Myocyte (in vitro differentiated cells): ENCODE measurements around the gene GALNT17. TPM values are rescaled to one million over a fixed set of nuclear protein-coding genes. Genes with fewer than 3 reads are reported as not detected.
"Not testable (repeated sequence)": the region's sequence is repeated elsewhere in the genome, so short reads cannot be mapped to it uniquely, and the experiment has no call there.

Experiments used
- DNase-seq: peaks from one replicate; pipeline ENCODE4 v3.0.0-alpha.2; 2012; ENCODE audit warnings: low read depth
- total RNA-seq: library from RNA; depleted of rRNA; stranded (reverse); fragments of >200 nt; gene quantifications from 2 replicates; pipeline ENCODE4 v1.2.3, GENCODE V29; 2014

GALNT17 gene
- total RNA-seq, 1 donor from 2014 or later, result 3.5 TPM

DNA sequence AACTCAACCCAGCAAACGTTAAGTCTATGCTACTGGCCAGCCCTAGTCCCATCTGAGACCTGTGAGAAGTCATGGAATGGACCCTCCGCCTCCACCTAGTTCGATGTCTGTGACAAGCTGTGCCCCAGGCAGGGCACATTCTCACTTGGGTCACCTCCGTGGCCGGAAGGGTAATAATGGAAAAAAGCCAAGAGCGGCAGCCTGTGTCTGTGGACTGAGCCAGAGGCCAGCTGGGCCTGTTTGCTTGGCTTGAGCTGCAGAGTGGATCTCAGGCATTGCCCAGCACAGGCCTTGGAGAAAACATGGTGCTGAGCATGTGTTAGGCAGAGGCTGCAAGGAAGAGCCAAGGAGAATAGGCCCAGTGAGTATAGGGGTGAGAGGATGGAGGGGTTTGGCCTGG, 97.8 kb downstream of the GALNT17 start:
- DNase-seq, result no peak

DNA sequence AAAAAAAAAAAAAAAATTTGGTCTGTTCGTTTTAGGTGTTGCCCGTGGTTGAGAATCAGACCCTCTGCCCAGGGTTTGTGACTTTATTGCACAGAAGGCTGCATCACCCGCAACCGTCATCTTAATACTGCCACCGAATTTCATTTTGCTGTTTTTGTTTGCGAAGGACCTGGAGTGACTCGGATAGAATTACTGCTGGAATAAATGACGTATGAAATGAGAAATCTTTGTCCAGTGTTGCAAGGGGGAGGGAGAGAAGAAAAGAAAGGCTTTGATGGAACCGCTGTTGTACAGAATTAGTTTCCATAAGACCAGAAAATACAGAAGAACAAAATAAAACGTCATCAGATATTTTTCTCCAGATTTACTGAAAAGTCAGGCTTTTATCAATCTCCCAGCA, 103.3 kb downstream of the GALNT17 start:
- no peak for DNase-seq

DNA sequence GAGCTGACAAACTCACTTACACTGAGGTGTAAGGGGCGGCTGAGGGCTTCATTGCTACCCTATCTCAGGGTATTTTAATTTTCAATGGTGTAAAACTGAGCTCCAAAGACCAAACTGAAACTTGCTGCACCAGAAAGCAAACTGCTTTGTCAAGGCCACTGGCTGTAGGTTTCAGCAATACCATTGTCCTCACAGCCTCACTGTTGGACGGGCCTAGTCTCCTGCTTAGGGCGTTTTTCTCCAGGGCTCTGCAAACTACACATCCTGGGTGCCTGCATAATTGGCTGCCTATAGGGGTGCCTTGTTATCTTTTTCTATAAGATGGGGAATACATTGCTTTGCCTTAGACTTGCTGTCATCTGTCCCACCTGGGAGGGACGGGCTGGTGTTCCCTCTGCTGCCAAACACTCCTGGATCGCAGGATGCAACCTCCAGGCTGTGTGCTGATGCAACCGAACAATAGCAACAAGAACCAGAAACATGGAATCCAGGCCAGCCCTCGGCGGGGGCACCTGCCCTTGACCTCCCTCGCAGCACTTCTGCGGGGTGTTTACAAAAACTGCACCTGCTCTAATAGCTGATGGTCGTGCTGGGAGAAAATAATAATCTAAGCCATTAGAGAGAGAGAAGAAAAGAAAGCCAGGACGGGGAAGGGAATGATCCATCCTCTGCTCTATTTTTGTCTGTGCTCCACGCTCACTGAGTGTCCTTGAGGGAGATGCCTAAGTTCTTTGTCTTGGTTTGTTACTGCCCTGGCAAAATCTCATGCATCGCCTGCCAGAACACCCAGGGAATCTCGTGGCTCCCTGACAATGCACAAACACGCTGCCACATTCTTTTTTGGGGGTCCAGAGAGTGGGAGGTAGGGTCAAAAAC, 104.5 kb downstream of the GALNT17 start:
- DNase-seq, result no peak

DNA sequence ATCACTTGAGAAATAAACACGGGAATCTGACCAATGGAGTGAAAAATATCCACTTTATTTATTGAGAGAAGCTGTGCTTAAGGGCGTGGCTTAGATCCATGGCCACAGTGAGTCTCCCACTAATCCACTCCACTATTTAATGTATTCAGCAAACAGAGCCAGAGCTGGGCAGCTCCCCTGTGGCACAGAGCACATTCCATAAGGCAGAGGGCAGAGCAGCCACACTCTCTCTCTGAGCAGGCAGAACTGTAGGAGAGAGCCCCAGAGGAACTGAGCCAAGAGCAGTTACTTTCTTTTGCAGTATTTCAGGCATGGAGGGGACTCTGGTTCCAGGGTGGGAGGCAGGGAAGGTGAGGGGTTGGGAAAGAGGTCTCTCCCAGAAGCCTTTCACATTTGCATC, 106.0 kb downstream of the GALNT17 start:
- peak; percentile 12 for DNase-seq

DNA sequence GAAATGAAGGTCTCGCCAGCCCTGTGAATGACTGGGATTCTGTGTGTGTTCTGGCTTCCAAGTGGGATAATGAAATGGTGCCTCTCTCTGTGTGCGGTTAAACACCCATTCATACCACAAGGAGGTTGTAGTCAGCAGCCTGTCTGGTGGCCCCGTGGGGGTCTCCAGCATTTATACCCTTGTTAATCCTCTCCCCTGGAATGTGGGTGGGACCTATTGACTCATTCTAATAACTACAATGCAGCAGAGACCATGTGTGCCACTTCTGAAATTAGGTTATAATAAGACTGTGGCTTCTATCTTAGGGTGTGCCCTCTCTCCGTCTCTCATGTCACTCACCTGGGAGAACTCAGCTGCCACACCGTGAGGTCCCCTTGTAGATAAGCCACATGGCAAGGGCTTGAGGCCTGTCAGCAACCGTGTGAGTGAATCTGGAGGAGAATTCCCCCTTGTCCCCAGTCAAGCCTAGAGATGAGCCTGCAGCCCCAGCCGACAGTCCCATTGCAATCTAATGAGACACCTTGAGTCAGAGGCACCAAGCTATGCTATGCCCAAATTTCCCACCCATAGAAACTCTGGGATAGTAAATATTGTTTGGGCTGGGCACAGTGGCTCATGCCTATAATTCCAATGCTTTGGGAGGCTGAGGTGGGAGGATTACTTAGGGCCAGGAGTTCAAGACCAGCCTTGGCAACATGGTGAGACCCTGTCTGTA, 106.8 kb downstream of the GALNT17 start:
- peak; percentile 5 for DNase-seq

DNA sequence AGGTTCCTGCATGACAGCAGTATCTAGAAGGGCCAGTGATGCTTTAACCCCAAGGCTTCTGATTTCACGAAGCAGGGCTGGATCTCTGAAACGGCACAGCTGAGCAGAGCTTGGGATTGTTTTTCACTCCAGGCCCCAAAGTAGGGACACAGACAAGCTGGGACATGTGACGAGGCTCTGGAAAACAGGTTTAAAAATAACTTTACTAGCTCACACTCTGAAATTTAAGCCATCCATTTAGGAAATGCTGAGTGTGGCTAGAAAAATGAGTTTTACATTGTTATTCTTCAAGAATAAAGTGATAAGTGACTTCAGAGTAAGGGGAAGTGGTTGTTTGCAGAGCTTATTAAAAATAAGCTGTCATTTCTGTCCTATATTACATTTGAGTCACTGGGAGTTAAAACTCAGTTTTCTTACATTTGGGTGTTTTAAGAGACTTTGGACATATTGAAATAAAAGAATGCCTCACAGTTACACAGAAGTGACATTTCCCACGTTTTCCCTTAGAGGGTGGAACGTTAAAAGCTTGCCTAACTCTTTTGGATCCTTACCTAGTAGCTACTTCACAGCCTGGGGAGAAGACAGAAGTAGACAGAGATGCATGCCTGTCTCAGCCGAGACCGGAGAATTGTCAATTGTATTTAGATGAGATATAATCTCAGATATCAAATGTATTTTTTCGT, 107.8 kb downstream of the GALNT17 start:
- peak; percentile 31 for DNase-seq

DNA sequence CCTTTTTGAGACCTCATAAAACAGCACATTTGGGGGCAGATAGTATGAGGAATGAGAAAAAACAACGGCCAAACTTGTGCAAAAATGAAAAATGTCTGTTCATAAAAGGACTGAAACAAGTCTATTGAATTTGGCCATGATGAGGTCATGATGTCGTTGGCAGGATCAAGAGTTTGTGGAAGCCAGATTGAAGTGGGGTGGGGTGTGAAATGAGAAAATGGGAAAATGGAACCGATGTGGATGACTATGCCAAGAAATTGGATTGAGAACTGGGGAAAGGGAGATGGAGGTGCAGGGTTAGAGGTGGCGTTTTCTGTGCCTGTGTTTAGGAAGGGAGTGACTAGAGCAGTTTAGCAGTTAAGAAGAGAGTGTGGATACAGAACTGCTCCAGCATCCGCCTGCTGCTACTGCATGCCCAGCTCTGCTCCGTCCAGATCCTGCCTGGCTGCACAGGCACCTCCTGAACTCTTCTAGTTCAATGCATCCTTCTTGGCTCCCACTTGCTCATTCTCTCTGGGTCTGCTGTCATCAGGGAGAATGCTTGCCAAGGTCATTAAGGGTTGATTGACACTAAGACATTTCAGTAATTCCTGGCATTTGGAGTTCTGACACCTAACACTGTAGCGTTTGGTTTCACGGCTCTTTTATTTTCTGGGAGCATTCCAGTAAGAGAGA, 111.9 kb downstream of the GALNT17 start:
- no peak for DNase-seq

DNA sequence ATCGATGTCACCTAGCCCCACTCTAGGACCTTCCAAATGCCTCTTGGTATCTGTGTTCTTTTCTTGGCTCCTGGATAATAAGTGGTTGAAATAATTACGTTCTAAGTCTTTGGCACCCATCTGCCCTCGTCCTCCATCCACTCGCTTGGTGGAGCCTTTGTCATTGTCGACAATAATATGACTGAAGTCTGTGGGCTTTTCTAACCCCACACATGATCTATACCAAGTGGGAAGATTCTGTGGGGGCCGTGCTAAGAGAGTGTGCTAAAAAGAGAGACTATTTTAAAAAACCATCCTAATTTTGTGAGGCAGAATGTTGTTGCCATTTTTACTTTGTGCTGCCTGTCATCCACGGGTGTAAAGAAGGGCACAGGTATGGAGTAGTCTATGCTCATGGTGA, 113.1 kb downstream of the GALNT17 start:
- DNase-seq, result no peak

DNA sequence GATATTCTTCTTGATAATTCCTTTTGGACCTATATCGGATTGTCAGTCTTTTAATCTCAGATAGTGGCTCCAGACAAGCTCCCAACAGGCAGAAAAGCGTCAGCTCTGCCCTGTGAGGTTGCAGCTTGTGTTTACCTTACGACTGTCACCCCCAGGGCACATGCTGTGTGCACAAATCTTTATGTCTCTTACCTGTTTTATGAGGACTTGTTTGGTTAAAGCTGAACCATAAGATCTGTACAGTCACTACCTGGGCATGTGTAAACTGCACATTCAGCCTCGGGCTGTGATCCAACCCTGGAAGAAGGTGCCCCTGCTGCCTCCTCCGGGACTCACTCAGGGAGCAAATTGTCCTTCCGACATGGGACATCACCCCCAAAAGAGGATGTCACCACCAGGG, 119.8 kb downstream of the GALNT17 start:
- DNase-seq, result no peak

DNA sequence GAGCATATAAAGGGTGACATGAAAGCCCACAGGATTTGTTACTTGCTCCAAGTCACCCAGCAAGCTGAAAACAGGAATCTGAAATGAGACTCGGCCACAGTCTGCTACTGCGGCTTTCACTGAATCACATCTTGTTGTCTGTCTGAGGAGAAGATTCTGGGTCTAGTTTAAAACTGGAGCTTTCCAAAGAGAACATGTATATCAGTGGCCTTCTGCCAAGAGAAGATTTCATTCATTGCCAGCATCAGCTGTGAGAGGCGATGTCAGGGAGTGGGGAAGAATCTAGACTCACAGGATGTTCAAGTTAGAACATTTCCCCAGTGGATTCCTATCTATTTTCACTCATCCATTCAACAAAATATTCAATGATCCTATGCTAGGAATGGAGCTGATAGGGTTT, 122.8 kb downstream of the GALNT17 start:
- no peak for DNase-seq

DNA sequence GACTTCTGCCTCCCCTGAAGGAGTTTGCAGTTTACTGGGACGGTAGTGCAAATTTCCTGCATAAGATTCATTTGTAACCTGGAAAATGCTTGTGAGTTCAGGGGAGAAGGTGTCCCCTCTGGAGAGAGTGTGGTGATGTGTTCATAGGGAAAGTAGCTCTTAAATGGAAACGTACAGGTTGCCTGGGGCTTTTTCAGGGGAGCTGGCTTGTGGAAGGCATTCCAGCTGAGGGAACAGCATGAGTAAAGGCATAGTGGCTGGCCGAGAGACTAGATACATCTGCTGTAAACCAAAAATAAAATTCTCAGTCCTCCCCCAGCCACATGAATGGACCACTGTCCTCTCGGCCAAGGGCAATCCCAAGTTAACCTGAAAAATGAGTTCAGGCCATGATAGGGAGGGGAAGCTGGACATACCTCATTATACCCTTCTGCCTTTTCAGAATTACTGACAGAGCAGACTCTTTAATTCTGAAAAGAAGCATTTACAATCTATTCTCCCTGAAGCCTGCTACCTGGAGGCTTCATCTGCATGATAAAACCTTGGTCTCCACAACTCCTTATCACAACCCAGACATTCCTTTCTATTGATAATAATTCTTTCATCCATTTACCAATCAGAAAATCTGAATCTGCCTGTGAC, 123.7 kb downstream of the GALNT17 start:
- no peak for DNase-seq

DNA sequence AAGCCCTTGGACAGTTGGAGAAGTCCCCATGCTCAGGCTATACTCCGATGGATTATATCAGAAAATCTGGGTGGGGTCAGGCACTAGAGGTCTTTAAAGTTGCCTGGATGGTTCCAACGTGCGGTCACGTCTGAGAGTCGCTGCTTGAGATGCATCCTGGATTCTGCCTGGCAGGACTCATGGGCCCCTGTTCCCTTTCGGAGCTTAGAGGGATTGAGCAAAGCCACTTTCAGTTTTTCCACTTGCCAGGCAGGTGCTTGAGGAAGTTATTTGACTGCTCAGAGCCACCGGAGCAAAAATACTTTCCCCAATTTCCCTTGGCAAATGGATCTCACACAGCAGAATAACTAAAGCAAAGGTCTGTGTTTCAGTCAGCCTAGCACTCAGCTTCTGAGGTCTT, 129.1 kb downstream of the GALNT17 start:
- no peak for DNase-seq

DNA sequence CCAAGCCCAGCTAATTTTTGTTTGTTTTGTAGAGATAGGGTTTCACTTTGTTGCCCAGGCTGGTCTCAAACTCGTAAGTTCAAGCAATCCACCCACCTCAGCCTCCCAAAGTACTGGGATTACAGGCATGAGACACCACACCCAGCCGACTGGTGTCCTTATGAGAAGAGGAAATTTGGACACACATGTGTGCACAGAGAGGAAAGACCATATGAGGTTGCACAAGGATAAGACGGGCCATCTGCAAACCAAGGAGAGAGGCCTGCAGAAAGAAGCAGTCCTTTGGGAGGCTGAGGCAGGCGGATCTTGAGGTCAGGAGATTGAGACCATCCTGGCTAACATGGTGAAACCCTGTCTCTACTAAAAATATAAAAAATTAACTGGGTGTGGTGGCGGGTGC, 130.9 kb downstream of the GALNT17 start:
- not testable (repeated sequence) for DNase-seq

DNA sequence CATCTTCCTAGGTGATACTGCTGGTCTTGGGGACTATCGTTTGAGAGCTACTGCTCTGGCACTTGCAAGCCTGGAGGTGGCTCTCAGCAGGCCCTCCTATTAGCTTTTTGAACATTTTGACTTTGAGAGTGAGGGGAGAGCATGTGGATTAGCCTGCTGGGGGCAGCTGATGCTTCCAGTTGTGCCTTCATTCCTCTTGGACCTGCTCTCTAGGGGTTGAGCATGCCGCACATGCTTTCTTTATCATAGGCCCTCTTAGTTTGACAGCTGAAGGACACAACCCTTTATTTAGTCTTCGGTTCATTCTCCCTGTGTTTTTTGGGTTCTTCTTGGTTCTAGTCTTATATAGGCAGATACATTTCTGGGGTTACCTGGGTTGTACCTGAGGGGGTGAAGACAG, 132.1 kb downstream of the GALNT17 start:
- DNase-seq, result no peak

DNA sequence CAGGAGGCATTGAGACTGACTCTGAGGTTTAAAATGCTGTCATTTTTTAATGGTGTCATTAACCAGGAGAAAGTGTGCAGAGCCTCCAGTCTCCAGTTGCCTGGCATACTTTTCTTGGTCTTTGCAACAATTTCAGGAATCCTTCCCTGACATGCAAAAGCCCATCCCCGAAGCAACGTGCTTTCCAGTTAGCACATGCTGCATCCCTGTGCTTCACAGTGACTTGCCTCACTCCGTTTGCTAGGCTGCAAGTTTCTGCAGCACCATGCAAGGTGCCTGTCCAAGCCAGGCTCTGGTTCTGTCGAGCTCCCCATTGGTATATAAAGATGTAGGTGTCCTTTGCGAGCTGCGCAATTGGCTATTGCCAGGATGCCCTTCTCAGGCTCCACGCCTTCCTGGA, 135.0 kb downstream of the GALNT17 start:
- DNase-seq, result no peak

DNA sequence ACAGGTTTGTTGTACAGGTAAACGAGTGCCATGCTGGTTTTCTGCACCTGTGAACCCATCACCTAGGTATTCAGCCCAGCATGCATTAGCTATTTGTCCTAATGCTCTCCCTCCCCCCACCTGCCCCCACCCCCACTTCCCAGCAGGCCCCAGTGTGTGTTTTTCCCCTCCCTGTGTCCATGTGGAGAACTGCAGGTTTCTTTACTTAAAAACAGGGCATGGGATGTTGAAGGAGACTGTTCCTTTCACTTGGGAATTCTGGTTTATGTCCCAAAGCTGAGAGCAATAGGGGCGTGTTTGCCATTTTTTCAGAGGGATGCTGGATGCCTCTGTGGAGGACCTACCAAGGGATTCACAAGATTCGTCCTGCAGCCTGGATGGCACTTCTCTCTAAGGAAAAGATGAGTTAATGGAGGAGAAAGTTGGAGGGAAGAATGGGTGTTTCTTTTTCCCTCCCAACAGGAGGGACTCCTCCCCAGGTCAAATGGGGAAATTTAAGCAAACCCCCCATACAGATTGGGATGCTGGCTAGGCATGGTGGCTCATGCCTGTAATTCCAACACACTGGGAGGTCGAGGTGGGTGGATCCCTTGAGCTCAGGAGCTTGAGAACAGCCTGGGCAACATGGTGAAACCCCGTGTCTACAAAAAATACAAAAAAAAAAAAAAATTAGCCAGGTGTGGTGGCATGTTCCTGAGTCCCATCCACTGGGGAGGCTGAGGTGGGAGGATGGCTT, 136.0 kb downstream of the GALNT17 start:
- no peak for DNase-seq

DNA sequence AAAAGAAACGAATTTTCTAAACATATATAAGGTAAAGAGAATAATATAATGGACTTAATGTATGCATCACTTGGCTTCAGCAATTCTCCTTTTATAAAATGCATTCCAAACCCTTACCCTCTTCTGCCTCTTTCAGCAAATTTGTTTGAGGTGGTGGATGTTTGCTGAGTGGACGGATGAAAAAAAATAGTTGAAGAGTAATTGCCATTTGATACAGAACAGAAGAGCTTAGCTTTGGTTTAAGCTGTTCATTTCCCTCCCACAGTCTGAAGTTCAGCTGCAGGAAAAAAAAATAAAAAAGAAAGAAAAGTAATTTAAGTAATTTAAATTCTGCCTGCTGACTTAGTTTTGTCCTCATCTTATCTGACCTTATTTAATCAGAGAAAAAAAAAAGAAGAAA, 138.6 kb downstream of the GALNT17 start:
- no peak for DNase-seq

DNA sequence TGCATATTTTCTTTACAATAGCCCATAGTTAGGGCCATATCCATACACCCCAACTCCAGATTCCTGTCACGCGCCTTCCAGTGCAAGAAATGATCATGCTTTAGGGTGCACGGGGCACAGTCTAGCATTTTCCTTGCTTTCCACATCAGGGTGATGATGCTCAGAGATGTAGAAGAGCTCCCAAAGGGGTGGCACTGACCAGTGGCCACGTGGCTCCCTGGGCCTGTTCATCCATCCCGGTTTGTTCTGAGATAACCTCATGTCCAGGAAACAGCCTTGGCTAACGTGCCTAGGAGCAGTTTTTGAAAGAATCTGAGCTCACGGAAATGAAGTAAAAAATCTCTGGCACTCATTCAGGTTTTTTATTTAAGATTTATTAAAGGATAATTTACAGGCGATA, 139.3 kb downstream of the GALNT17 start:
- no peak for DNase-seq

DNA sequence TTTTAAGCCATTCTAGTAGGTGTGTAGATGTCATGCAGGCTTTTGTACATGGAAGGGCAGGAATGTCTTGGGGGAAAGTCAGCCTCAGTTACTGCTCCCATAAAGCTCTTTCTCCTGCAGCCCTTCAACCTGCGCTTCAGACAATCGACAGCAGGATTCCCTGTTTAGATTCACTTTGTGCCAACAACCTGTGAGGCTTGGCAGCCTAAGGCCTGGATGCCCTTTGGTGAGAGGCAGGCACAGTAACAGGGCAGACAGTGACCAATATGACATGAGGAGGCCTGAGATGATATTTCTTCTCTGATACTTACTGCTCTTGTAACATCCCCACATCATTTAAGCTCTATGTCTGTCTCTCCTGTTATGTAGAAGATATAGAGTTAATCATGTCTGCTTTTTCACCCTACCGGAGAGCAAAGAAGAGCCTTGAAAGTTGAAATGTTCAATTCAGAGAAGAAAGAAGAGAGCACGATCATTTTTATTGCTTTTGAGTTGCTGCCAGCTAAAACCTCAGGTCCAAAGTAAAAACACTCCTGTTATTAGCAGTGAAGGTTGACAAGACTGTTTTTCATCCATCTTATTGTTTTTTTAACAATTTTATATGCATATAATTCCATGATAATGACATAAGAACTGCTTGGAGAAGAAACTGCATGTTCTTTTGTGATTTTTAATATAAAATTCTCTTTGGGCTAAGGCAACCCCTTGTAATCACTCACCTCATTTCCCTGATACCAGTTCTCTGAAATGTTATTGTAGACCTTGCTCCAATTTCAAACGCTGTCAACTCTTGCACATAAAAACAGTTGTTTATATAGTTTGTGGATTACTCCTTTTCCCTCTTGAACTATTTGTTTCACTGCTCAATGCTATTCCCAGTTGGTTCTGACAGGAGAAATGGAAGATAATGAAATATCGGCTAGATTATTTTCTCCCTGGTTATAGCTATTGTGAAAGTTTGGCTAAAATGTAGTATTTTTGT, 140.9 kb downstream of the GALNT17 start:
- no peak for DNase-seq
